Endothelial cell of umbilical vein (primary cell): ENCODE data around the gene H2BK1. TPM values are rescaled to one million over a fixed set of nuclear protein-coding genes. Genes with fewer than 3 reads are reported as not detected.

Experiments
- BruUV-seq: library from RNA; stranded (reverse); fragments of 400-500 nt; replicated peaks from 2 replicates; lab custom pipeline; 2021; lab: Mats Ljungman, UMichigan
- CTCF ChIA-PET: fragments of 300-600, 350-600 bp; sonication (Branson Sonifier 250); formaldehyde crosslinking; loops from one replicate; lab custom pipeline; 2021; ENCODE audit warnings: antibody characterized with exemption, inconsistent platforms; lab: Charles Lee
- POLR2A ChIA-PET: fragments of 300-600, 350-600 bp; sonication (Branson Sonifier 250); formaldehyde crosslinking; loops from one replicate; lab custom pipeline; 2021; ENCODE audit warnings: antibody characterized with exemption, inconsistent platforms; lab: Charles Lee
- DNase-seq: peaks from one replicate; pipeline ENCODE4 v3.0.0-alpha.2; 2011; ENCODE audit warnings: low read depth, low spot score
- FAIRE-seq: peaks from 2 replicates; lab custom pipeline; 2011; peaks lifted over from hg19 to GRCh38; lab: Jason Lieb, UNC
- H2AFZ ChIP-seq: 2 replicates; pipeline ENCODE4 v1.6.0; 2012; ENCODE audit warnings: low read depth, low read length, control low read depth, inconsistent platforms
- H3K27ac ChIP-seq: 2 replicates; pipeline ENCODE4 v1.5.1; 2011; ENCODE audit warnings: low read depth, mild to moderate bottlenecking, control low read depth, low read length, moderate library complexity; ENCODE audit not compliant: insufficient read depth
- H3K27me3 ChIP-seq, 2 experiments: 2 replicates each; pipeline versions ENCODE4 v1.6.0 to v1.6.1; 2011; ENCODE audit warnings: low read length in 2 of 2, mixed read lengths in 1 of 2; ENCODE audit not compliant: control insufficient read depth in 2 of 2, insufficient read depth in 2 of 2
- H3K36me3 ChIP-seq, 2 experiments: 2 replicates in 1 of 2; 3 replicates in 1 of 2; pipeline ENCODE4 v1.5.1; 2011; ENCODE audit warnings: low read length in 2 of 2, mild to moderate bottlenecking in 1 of 2, moderate library complexity in 1 of 2; ENCODE audit not compliant: control insufficient read depth in 2 of 2, insufficient read depth in 2 of 2; ENCODE audit errors: extremely low read depth in 1 of 2
- H3K4me1 ChIP-seq: 3 replicates; pipeline ENCODE4 v1.5.1; 2011; ENCODE audit warnings: mild to moderate bottlenecking, low read length; ENCODE audit not compliant: control insufficient read depth, insufficient read depth; ENCODE audit errors: extremely low read depth
- H3K4me2 ChIP-seq: 2 replicates; pipeline ENCODE4 v1.6.1; 2011; ENCODE audit warnings: low read length, control low read depth, mixed read lengths; ENCODE audit not compliant: insufficient read depth
- H3K4me3 ChIP-seq, 3 experiments: fragments of 200-600 bp in 1 of 3; sonication (generic), shearing (Covaris generic) in 1 of 3; replicated peaks in 1 of 3; 2 replicates each; pipeline ENCODE4 v1.5.1; 2011 to 2016; ENCODE audit warnings: control low read depth in 3 of 3, low read length in 3 of 3, mild to moderate bottlenecking in 2 of 3, inconsistent platforms in 1 of 3, low read depth in 1 of 3, moderate library complexity in 1 of 3; ENCODE audit not compliant: insufficient read depth in 1 of 3
- H3K79me2 ChIP-seq: 2 replicates; pipeline ENCODE4 v1.6.0; 2012; ENCODE audit warnings: low read length, inconsistent platforms; ENCODE audit not compliant: control insufficient read depth, insufficient read depth
- H3K9ac ChIP-seq: replicated peaks from 2 replicates; pipeline ENCODE3; 2011; ENCODE audit warnings: low read length, control low read depth; ENCODE audit not compliant: insufficient read depth; ENCODE audit errors: extremely low read depth
- H3K9me1 ChIP-seq: replicated peaks from 3 replicates; pipeline ENCODE4 v1.6.0; 2011; ENCODE audit warnings: mild to moderate bottlenecking, low read length; ENCODE audit not compliant: control insufficient read depth, insufficient read depth; ENCODE audit errors: extremely low read depth
- H3K9me3 ChIP-seq: replicated peaks from 2 replicates; pipeline ENCODE4 v1.5.1; 2012; ENCODE audit warnings: low read length, inconsistent platforms; ENCODE audit not compliant: control insufficient read depth, insufficient read depth
- H4K20me1 ChIP-seq: replicated peaks from 2 replicates; pipeline ENCODE3; 2011; ENCODE audit warnings: mild to moderate bottlenecking, low read length; ENCODE audit not compliant: control insufficient read depth, insufficient read depth; ENCODE audit errors: extremely low read depth
- CTCF ChIP-seq, 2 donors: IDR thresholded peaks; 1 replicate in 1 of 2; 2 replicates in 1 of 2; pipeline ENCODE4 v1.5.1; 2011; ENCODE audit warnings: low read length in 2 of 2, mild to moderate bottlenecking in 2 of 2, moderate library complexity in 2 of 2, control low read depth in 1 of 2, inconsistent platforms in 1 of 2, low read depth in 1 of 2; ENCODE audit not compliant: insufficient read depth in 1 of 2; ENCODE audit errors: extremely low read depth in 1 of 2
- EZH2 ChIP-seq: IDR thresholded peaks from 2 replicates; pipeline ENCODE4 v1.6.1; 2012; ENCODE audit warnings: borderline replicate concordance, low read depth, mild to moderate bottlenecking, moderate library complexity, low read length, inconsistent platforms; ENCODE audit not compliant: severe bottlenecking
- GATA2 ChIP-seq: IDR thresholded peaks from 2 replicates; pipeline ENCODE4 v1.7.0; 2011; ENCODE audit warnings: low read depth, mild to moderate bottlenecking, moderate library complexity, mixed read lengths, low read length; ENCODE audit not compliant: insufficient read length, insufficient read depth
- MYC ChIP-seq: IDR thresholded peaks from one replicate; pipeline ENCODE4 v1.6.1; 2011; ENCODE audit warnings: mild to moderate bottlenecking, low read depth, low read length
- dilution Hi-C: fragments of 300-500 bp; cut with MboI; formaldehyde crosslinking; loops from one replicate; pipeline ENCODE4 v1.15.0; 2019; ENCODE audit warnings: low sequenced_read_pairs; ENCODE audit not compliant: extremely low pct_ligation_motif_present
- intact Hi-C: fragments of 100-400 bp; cut with micrococcal nuclease; formaldehyde crosslinking; loops from one replicate; pipeline ENCODE4 v1.10.0; 2022
- polyA plus RNA-seq, 4 experiments: library from polyadenylated mRNA; depleted of rRNA in 3 of 4; stranded (reverse) in 3 of 4; unstranded in 1 of 4; fragments of >200 nt; gene quantifications; 2 replicates each; pipeline versions ENCODE4 v1.2.1 to v1.2.3, GENCODE V29; 2011 to 2012; ENCODE audit warnings: missing spikeins in 1 of 4
- total RNA-seq: library from RNA; stranded (reverse); gene quantifications from 2 replicates; pipeline ENCODE4 v1.2.3, GENCODE V29; 2021
- TF ChIP-seq, protein P1 (sequence below): IDR thresholded peaks from 2 replicates; pipeline ENCODE4 v1.6.1; 2011; ENCODE audit not compliant: insufficient read depth, insufficient read length

The H2BK1 gene
- total and polyA plus RNA-seq, 2 donors (not counting 3 experiments of a cell fraction or from before 2014, with no cell fraction given) = not detected

DNA sequence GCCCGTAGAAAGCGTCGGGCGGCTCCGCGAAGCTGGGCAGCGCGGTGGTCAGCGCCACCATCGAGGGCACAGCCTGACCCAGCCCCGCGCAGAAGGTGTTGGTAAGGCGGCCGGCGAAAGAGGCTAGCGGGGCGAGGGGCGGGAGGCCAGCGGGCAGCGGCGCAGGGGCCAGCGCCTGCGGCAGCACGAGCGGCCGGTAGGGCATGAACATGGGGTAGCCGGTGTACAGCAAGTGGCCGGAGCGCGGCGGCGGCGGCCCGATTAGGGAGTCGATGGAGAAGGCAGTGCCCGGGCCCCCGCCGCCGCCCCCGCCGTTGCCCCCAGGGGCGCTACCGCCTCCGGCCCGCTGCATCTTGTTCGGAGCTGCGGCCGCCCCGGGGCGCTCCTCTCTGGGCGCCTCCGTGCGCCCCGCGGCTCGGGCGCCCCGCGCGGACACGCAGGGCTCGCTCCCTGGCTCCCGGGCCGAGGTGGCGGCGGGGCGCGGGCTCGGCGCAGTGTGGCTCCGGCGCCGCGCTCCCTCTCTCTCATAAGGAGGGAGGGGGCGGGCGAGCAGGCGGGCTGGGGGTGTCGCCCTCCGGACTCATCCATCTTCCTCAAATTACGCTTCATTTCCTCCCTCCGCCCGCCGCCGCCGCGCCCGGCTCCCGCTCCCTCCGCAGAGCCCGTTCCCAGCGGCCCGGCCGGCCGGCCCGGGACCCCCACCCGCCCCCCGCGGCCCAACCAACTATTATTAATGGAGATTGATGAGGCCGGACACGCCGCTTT, 42.9 kb downstream of the H2BK1 start, which contains the start of gene GBX1:
Gene GBX1 (minus strand): TSS at position 498 of the 765 bp plus-strand sequence. CDS start 146 bp downstream, at position 352.
- Histone ChIP-seq H3K9me3 (no peaks in the 10 kb centered on the region), H3K36me3 (no peaks in the 10 kb centered on the region), H3K4me2 (peak within 1 kb of the TSS; percentile 65), H3K27me3 (peaks cover 45 to 67% of the 10 kb centered on the region in 2 experiments), H3K4me3 (peak within 1 kb of the TSS; percentile 16 to 29 (median 26)), H3K4me1 (peaks cover 6% of the 10 kb centered on the region), H2AFZ (peak within 1 kb of the TSS; percentile 58), H4K20me1 (no peaks in the 10 kb centered on the region), H3K9me1 (no peaks in the 10 kb centered on the region), H3K9ac (no peak within 1 kb of the TSS), H3K27ac (no peak within 1 kb of the TSS), H3K79me2 (no peaks in the 10 kb centered on the region)
- no peak for DNase-seq
- intact Hi-C loops = no loop called here
- no peak for FAIRE-seq
- TF ChIP-seq EZH2 (peak; percentile 100), CTCF (IDR thresholded peaks at IDR 0.05; ENCODE audit: extremely low read depth in 1 of 2, insufficient read depth in 1 of 2, low read depth in 1 of 2, low read length in 2 of 2) (peak in 1 of 2 donors; percentile 35), GATA2 (no peak), MYC (no peak)
- TF ChIP-seq, protein P1, sequence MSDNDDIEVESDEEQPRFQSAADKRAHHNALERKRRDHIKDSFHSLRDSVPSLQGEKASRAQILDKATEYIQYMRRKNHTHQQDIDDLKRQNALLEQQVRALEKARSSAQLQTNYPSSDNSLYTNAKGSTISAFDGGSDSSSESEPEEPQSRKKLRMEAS = no peak
- dilution Hi-C loops = no loop called here
- ChIA-PET POLR2A (no interaction called here), CTCF (interaction anchor here (0.9 to 1.4 kb wide), 6 partner anchors 10 to 43 kb away, joined by 3 to 5 read pairs (median 4); no protein-coding TSS in a partner anchor)
- BruUV-seq = no TSS peak
